GM06990 (cell line): ENCODE measurements around the gene ITIH5.

Source experiments
- DNase-seq: peaks from one replicate; pipeline ENCODE4 v3.0.0-alpha.2; 2011; ENCODE audit not compliant: insufficient read length; ENCODE audit errors: extremely low read depth
- H3K27me3 ChIP-seq: replicated peaks from 2 replicates; pipeline ENCODE4 v1.6.0; 2011; ENCODE audit warnings: low read length; ENCODE audit not compliant: control insufficient read depth, insufficient read depth
- H3K36me3 ChIP-seq: 2 replicates; pipeline ENCODE4 v1.5.1; 2011; ENCODE audit warnings: low read length; ENCODE audit not compliant: control insufficient read depth, insufficient read depth
- H3K4me3 ChIP-seq: replicated peaks from 2 replicates; pipeline ENCODE4 v1.5.1; 2011; ENCODE audit warnings: low read depth, mild to moderate bottlenecking, control low read depth, low read length
- TF ChIP-seq, protein P1 (sequence below): IDR thresholded peaks from 2 replicates; pipeline ENCODE4 v1.5.1; 2011; ENCODE audit warnings: low read length, control low read depth, mild to moderate bottlenecking, inconsistent platforms; ENCODE audit not compliant: insufficient read depth, poor library complexity, severe bottlenecking

Gene ITIH5

DNA sequence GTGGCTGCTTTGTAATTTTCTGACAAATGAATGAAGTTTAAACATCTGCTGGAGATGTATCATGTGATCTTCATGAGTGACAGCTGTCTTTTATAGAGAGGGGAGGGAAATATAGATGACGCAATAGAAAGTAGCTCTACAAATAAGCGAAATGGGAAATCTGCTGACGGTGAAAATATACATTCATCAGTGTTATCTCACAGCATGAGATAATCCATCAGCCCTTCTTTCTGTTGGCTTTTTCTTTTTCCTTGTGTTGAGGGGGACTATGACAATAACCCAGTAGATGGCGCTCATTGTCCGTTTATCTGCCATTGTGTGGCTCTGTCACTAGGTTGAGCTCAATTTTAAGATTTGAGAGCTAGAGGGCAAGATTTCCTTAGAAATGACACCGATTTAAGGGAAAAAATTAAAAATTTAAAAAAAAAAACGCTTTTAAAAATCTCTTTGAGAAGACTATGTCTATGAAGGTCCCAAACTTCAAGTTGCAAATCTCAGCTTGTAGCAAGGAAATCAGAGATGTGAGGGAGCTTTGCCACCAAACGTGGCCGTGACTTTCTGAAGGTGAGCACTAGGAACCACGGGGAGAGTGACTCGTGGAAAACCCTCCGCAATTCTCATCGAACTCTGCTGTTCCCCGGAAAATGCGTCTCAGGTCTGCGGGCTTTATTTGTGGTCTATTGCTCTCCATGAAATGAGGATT, 141.3 kb downstream of the ITIH5 start:
- no peak overlapping the region for H3K4me3 ChIP-seq
- H3K27me3 ChIP-seq: no peaks in the 10 kb centered on the region; the same call in 1 of the 2 replicates
- H3K36me3 ChIP-seq: no peaks in the 10 kb centered on the region
- TF ChIP-seq, protein P1, sequence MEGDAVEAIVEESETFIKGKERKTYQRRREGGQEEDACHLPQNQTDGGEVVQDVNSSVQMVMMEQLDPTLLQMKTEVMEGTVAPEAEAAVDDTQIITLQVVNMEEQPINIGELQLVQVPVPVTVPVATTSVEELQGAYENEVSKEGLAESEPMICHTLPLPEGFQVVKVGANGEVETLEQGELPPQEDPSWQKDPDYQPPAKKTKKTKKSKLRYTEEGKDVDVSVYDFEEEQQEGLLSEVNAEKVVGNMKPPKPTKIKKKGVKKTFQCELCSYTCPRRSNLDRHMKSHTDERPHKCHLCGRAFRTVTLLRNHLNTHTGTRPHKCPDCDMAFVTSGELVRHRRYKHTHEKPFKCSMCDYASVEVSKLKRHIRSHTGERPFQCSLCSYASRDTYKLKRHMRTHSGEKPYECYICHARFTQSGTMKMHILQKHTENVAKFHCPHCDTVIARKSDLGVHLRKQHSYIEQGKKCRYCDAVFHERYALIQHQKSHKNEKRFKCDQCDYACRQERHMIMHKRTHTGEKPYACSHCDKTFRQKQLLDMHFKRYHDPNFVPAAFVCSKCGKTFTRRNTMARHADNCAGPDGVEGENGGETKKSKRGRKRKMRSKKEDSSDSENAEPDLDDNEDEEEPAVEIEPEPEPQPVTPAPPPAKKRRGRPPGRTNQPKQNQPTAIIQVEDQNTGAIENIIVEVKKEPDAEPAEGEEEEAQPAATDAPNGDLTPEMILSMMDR: peak; percentile 70
- DNase-seq: no peak

DNA sequence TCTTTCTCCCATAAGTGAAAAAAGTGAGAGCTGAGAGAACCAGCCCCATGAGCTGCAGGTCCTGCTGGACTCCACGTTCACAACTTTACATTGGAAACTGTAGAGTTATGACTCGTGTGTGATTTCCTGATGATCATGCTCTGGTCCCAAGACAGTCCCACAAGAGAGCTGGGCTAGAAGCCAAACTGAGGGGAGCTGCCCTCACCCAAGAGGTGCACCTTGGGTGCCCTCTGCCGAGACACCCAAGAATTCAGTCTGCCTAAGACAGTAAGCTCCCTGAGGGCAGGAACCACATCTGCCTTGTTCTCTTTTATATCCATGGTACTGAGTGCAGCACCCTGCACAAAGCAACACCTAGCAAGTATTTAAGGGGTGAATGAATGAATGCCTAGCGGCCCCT, 143.1 kb downstream of the ITIH5 start:
- TF ChIP-seq, protein P1: no peak
- Histone ChIP-seq H3K27me3 (no peaks in the 10 kb centered on the region; the same call in 1 of the 2 replicates), H3K4me3 (no peak overlapping the region), H3K36me3 (no peaks in the 10 kb centered on the region)
- no peak for DNase-seq

DNA sequence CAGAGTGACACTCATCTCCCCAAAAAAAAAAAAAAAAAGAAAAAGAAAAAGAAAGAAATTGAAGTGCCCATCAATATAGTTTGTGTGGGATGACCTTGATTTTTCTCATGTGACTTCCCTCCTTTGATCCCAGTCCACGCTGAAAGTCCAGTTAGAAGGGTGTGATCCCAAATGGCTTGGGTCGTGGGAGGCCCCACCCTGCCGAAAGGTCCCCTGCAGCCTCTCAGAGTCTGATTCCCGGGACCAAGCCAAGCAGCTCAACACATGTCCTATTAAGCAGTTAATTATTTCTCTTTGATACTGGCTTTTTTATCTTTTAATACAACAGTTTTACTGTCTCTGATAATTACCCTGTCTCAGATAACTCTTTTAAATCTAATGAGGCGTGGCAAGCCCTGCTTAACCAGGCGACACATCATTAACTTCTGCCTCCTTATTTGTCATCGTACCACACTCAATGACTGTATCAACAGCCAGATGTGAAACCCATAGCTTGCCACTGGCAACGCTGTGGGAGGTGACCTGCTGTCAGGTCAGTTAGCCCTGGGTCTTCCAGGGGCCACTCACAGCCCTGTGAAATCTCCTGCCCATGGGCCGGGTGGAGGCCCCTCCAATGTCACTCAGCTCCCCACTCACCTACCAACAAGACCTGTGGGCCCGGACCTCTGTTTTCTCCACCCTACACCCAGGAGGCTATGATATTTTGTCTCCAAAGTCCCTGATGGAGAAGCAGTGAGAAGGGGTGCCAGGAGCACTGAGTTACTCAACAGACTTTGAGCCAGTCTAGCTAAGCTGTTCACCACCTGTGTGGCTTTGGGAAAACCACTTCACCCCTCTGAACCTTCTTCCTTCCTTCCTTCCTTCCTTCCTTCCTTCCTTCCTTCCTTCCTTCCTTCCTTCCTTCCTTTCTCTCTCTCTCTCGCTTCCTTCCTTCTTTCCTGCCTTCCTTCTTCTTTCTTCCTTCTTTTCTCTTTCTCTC, 146.0 kb downstream of the ITIH5 start:
- TF ChIP-seq, protein P1: no peak
- peak; percentile 57 for DNase-seq
- no peaks in the 10 kb centered on the region for H3K27me3 ChIP-seq
- H3K36me3 ChIP-seq: no peaks in the 10 kb centered on the region
- no peak overlapping the region for H3K4me3 ChIP-seq

DNA sequence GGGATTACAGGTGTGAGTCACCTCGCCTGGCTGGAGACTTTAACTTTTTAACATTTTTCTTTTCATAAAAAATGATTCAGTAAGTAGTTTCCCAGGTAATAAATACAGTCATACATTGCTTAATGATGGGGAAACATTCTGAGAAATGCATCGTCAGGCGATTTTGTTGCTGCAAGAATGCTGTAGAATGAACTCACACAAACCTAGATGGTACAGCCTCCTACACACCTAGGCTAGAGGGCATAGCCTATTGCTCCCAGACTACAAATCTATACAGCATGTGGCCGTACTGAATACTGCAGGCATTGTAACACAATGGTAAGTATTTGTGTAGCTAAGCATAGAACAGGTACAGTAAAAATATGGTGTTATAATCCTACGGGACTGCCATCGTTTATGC, 147.4 kb downstream of the ITIH5 start:
- TF ChIP-seq, protein P1: no peak

DNA sequence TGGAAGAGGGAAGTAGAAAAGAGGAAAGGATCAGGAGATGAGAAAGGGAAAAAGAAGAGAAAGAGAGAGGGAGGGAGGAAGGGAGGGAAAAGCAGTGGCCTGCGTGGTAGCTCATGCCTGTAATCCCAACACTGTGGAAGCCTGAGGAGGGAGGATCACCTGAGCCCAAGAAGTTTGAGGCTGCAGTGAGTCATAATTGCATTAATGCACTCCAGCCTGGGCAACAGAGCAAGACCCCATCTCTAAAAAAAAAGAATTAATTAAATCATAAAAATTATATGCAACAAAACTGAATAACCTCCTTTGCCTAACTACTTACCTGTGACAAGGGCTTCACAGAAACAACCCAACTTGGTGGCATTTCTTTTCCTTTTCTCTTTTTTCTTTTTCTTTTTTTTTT, 148.1 kb downstream of the ITIH5 start:
- H3K36me3 ChIP-seq: no peaks in the 10 kb centered on the region
- H3K4me3 ChIP-seq: no peak overlapping the region
- TF ChIP-seq, protein P1: no peak
- no peak for DNase-seq
- H3K27me3 ChIP-seq: no peaks in the 10 kb centered on the region

More for the DNA sequence above, 147.4 kb downstream of the ITIH5 start:
- no peak for DNase-seq
- H3K36me3 ChIP-seq: no peaks in the 10 kb centered on the region
- no peak overlapping the region for H3K4me3 ChIP-seq
- no peaks in the 10 kb centered on the region for H3K27me3 ChIP-seq
